Raji (cell line): ENCODE results near the gene MPC1L.

Experiments used
- POLR2A ChIP-seq: IDR thresholded peaks from 2 replicates; pipeline ENCODE4 v1.6.1; 2011; ENCODE audit warnings: low read depth, low read length, control low read depth; ENCODE audit not compliant: insufficient read depth

Gene MPC1L

DNA sequence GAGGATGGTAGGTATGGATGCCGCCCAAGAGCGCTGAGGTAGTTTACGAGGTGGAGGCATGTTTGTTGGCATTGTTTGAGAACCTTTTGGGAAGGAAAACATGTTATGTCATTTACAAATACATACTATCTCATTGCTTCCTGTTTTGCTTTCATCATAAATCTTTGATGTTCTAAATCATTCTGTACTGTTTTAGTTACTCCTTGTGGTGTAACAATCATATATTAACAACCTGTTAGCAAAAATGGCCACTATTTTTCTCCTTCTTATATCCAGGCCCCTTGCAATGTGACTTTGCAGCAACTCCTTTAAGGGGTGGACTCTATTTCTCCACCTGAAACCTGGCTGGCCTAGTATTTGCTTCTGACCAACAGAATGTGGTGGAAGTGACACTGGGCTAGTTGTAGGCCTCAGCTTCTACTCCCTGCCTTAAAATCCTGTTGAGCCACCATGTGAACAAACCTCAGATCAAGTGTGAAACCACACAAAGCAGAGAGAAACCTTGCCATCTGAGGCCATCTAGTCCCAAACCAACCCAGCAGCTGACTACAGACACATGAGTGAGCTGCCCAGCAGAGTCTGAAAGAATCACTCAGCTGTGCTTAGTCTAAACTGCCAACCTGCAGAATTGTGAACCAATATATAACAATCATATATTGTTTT is 40.0 kb downstream of the MPC1L start:
- no peak for TF ChIP-seq POLR2A

- TF ChIP-seq POLR2A = no peak
Observed at GRCh38 chrX:40663880-40664630, 40.8 kb downstream of the MPC1L start.

GRCh38 chrX:40671126-40671525 is 47.9 kb downstream of the MPC1L start:
- TF ChIP-seq POLR2A = no peak
